GM12878 (cell line): Measurements from ENCODE around the gene RTN3. TPM values are rescaled to one million over a fixed set of nuclear protein-coding genes. Genes with fewer than 3 reads are reported as not detected.

Experiments
- ATAC-seq: fragments of 200-7000 bp; cut with Tn5 transposase; 3 replicates; pipeline ENCODE4 v1.9.1; 2020; ENCODE audit warnings: mild to moderate bottlenecking, moderate library complexity
- BruUV-seq: library from RNA; stranded (reverse); fragments of 400-500 nt; replicated peaks from 2 replicates; lab custom pipeline; 2021; lab: Mats Ljungman, UMichigan
- CTCF ChIA-PET: fragments of 300-600 bp; sonication (Branson Sonifier 250); formaldehyde crosslinking; extraction: SDS; loops from one replicate; lab custom pipeline; 2021; ENCODE audit warnings: inconsistent platforms; lab: Yijun Ruan, JAX
- POLR2A ChIA-PET: fragments of 350-600 bp; formaldehyde crosslinking; extraction: SDS; loops from one replicate; lab custom pipeline; 2021; ENCODE audit warnings: inconsistent platforms; lab: Charles Lee
- RAD21 ChIA-PET: fragments of 300-600 bp; sonication (Branson Sonifier 250); formaldehyde crosslinking; loops from one replicate; lab custom pipeline; 2023; ENCODE audit warnings: antibody characterized with exemption; ENCODE audit not compliant: unreplicated experiment; lab: Charles Lee
- SMC1A ChIA-PET: fragments of 300-600 bp; sonication (Branson Sonifier 250); formaldehyde crosslinking; loops from one replicate; lab custom pipeline; 2023; ENCODE audit not compliant: unreplicated experiment, uncharacterized antibody; lab: Charles Lee
- DNase-seq: peaks from one replicate; pipeline ENCODE4 v3.0.0-alpha.2; 2011; ENCODE audit warnings: low read depth, low spot score
- FAIRE-seq: peaks from 3 replicates; lab custom pipeline; 2011; peaks lifted over from hg19 to GRCh38; lab: Jason Lieb, UNC
- H2AFZ ChIP-seq: 2 replicates; pipeline ENCODE4 v1.6.0; 2011; ENCODE audit warnings: low read depth, low read length, control low read depth; ENCODE audit not compliant: control insufficient read depth
- H3K27ac ChIP-seq: 2 replicates; pipeline ENCODE4 v1.5.1; 2011; ENCODE audit warnings: control low read depth; ENCODE audit not compliant: control insufficient read depth, insufficient read depth
- H3K27me3 ChIP-seq, 2 experiments: replicated peaks in 1 of 2; 2 replicates each; pipeline versions ENCODE4 v1.6.0 to v1.6.1; 2011; ENCODE audit warnings: low read length in 1 of 2; ENCODE audit not compliant: control insufficient read depth in 2 of 2, insufficient read depth in 2 of 2
- H3K36me3 ChIP-seq, 2 experiments: 2 replicates each; pipeline ENCODE4 v1.5.1; 2011; ENCODE audit warnings: low read length in 1 of 2; ENCODE audit not compliant: control insufficient read depth in 2 of 2, insufficient read depth in 2 of 2
- H3K4me1 ChIP-seq: 2 replicates; pipeline ENCODE4 v1.6.1; 2011; ENCODE audit warnings: mild to moderate bottlenecking, low read length, moderate library complexity, mixed read lengths; ENCODE audit not compliant: control insufficient read depth, insufficient read depth
- H3K4me2 ChIP-seq: 2 replicates; pipeline ENCODE4 v1.6.0; 2011; ENCODE audit warnings: control low read depth; ENCODE audit not compliant: control insufficient read depth, insufficient read depth
- H3K4me3 ChIP-seq: fragments of 200-600 bp; sonication (generic); 2 replicates; pipeline ENCODE4 v1.5.1; 2016
- H3K79me2 ChIP-seq: 2 replicates; pipeline ENCODE4 v1.6.0; 2011; ENCODE audit warnings: low read length; ENCODE audit not compliant: control insufficient read depth, insufficient read depth
- H3K9ac ChIP-seq: 2 replicates; pipeline ENCODE4 v1.8.0; 2011; ENCODE audit warnings: low read length, control low read depth, mixed read lengths; ENCODE audit not compliant: control insufficient read depth, insufficient read depth
- H3K9me3 ChIP-seq: replicated peaks from 3 replicates; pipeline ENCODE4 v1.5.1; 2011; ENCODE audit warnings: mild to moderate bottlenecking, low read length; ENCODE audit not compliant: control insufficient read depth, insufficient read depth
- H4K20me1 ChIP-seq: 2 replicates; pipeline ENCODE4 v1.6.0; 2011; ENCODE audit not compliant: control insufficient read depth, insufficient read depth
- CBX3 ChIP-seq: fragments of 200-600 bp; sonication (generic); IDR thresholded peaks from 2 replicates; pipeline ENCODE4 v1.6.1; 2016; ENCODE audit warnings: low read depth, borderline replicate concordance
- CREM ChIP-seq: IDR thresholded peaks from 2 replicates; pipeline ENCODE4 v1.6.1; 2014; ENCODE audit warnings: antibody characterized with exemption, low read depth
- NFXL1 ChIP-seq: fragments of 450-650 bp; IDR thresholded peaks from 2 replicates; pipeline ENCODE4 v1.6.1; 2017; ENCODE audit warnings: antibody characterized with exemption, mild to moderate bottlenecking, borderline replicate concordance
- NFYB ChIP-seq: IDR thresholded peaks from 2 replicates; pipeline ENCODE4 v1.6.1; 2011; ENCODE audit warnings: low read depth, mild to moderate bottlenecking, low read length, improper control_type of control experiment, moderate library complexity; ENCODE audit not compliant: insufficient read depth
- SREBF1 ChIP-seq: IDR thresholded peaks from 2 replicates; pipeline ENCODE4 v1.6.1; 2012; ENCODE audit warnings: mild to moderate bottlenecking, low read length
- ZSCAN29 ChIP-seq: fragments of 450-650 bp; IDR thresholded peaks from 2 replicates; pipeline ENCODE4 v1.6.1; 2017; ENCODE audit warnings: mild to moderate bottlenecking, moderate library complexity
- WGBS: methylation state at CpG from one replicate; pipeline ENCODE4 v1.1.6; 2016; ENCODE audit warnings: low lambda C conversion rate; ENCODE audit not compliant: insufficient replicate concordance, insufficient coverage; ENCODE audit errors: missing lambda C conversion rate; 5-methylcytosine and 5-hydroxymethylcytosine counted together
- in situ Hi-C: fragments of 300-500 bp; cut with MboI; formaldehyde crosslinking; loops from 9 replicates; pipeline ENCODE4 v1.14.3; 2018; ENCODE audit warnings: mixed read lengths
- intact Hi-C: fragments of 100-400 bp; cut with micrococcal nuclease; formaldehyde crosslinking; loops from one replicate; pipeline ENCODE4 v1.14.2; 2022; ENCODE audit not compliant: unreplicated experiment
- polyA plus RNA-seq, 11 experiments: library from polyadenylated mRNA; depleted of rRNA in 4 of 11; unstranded in 6 of 11; stranded (reverse) in 5 of 11; fragments of >200 nt; fragmentation: Nextera tagmentation in 4 of 11; fragmentation: Illumina TruSeq in 1 of 11; extraction: Ambion mirVana in 4 of 11; extraction: Trizol in 1 of 11; gene quantifications; 1 replicate in 1 of 11; 2 replicates in 10 of 11; pipeline versions ENCODE4 v1.2.1 to v1.2.3, GENCODE V29; 2011 to 2016; ENCODE audit warnings: inconsistent platforms in 2 of 11, missing spikeins in 2 of 11, low read depth in 1 of 11
- total RNA-seq, 4 experiments: library from RNA; depleted of rRNA in 3 of 4; stranded (reverse); fragments of >200 nt in 3 of 4; fragmentation: Illumina TruSeq in 1 of 4; extraction: Trizol in 1 of 4; gene quantifications; 2 replicates each; pipeline versions ENCODE4 v1.2.1 to v1.2.3, GENCODE V29; 2013 to 2021
- TF ChIP-seq, protein P1 (sequence below): fragments of 450-650 bp; IDR thresholded peaks from 2 replicates; pipeline ENCODE4 v1.6.1; 2016; ENCODE audit warnings: mild to moderate bottlenecking, moderate library complexity, borderline replicate concordance
- TF ChIP-seq, protein P2 (sequence below): fragments of 450-650 bp; IDR thresholded peaks from 2 replicates; pipeline ENCODE4 v1.6.1; 2017; ENCODE audit warnings: mild to moderate bottlenecking
- TF ChIP-seq, protein P3 (sequence below): IDR thresholded peaks from 2 replicates; pipeline ENCODE4 v1.6.1; 2011; ENCODE audit warnings: borderline replicate concordance, low read depth, mild to moderate bottlenecking, moderate library complexity, mixed read lengths, low read length; ENCODE audit not compliant: insufficient read depth; ENCODE audit errors: extremely low read length
- TF ChIP-seq, protein P4 (sequence below): IDR thresholded peaks from 2 replicates; pipeline ENCODE4 v1.6.1; 2012; ENCODE audit warnings: mild to moderate bottlenecking, low read depth, low read length
- TF ChIP-seq, protein P5 (sequence below): fragments of 450-650 bp; IDR thresholded peaks from 2 replicates; pipeline ENCODE4 v1.6.1; 2016; ENCODE audit warnings: mild to moderate bottlenecking

Gene RTN3
- total and polyA plus RNA-seq, 10 of the 15 experiments (the other 5 are each of a cell fraction or from before 2014, with no cell fraction given) = 22.9 to 64.2 (median 47.0) TPM

DNA sequence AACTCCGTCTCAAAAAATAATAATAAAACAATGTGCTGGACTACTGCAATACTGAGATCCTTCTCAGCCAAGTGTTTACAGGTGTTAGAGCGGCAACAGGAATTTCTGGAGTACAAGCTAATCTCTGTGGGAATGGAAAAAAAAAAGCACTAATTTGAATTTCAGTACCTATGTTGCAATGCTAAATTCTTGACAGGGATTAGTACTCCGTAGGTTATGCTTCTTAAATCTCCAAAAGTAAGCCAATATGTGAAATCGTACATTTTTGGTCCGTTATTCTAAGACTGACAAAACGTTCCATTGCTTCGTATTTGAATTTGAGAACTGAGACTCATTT, 11.2 kb upstream of the RTN3 start:
- Histone ChIP-seq H3K36me3 (no peaks in the 10 kb centered on the region), H3K9me3 (no peaks in the 10 kb centered on the region), H3K27me3 (no peaks in the 10 kb centered on the region), H3K4me1 (peaks cover 10% of the 10 kb centered on the region), H3K27ac (peak overlapping the region; percentile 81), H3K4me2 (peak overlapping the region; percentile 83), H4K20me1 (no peaks in the 10 kb centered on the region), H3K4me3 (peak overlapping the region; percentile 89; the same call in 1 of the 2 replicates), H2AFZ (peak overlapping the region; percentile 96), H3K79me2 (peaks cover 58% of the 10 kb centered on the region), H3K9ac (peak overlapping the region; percentile 82)
- CTCF ChIA-PET = interaction anchor here (0.6 to 6.2 kb wide), 7 partner anchors 9 to 275 kb away, joined by 3 to 70 read pairs (median 4); partner anchors contain the start of gene RTN3
- in situ Hi-C loops = no loop called here
- POLR2A ChIA-PET = interaction anchor here (0.5 to 2.6 kb wide), 3 partner anchors 9 to 158 kb away, joined by 3 to 21 read pairs (median 6); partner anchors contain the start of gene RTN3
- TSS peak; percentile 77 for BruUV-seq
- DNase-seq (no peak), FAIRE-seq (no peak), ATAC-seq (no peak)
- intact Hi-C loops = loop anchor here (5.0 kb wide), 1 partner anchor 632 kb away; the partner anchor contains the start of gene CATSPERZ
- RAD21 ChIA-PET = interaction anchor here (1.1 to 2.3 kb wide), 5 partner anchors 12 to 69 kb away, joined by 3 to 20 read pairs (median 4); partner anchors contain the start of gene RTN3
- SMC1A ChIA-PET = interaction anchor here (1.0 to 3.5 kb wide), 4 partner anchors 19 to 71 kb away, joined by 3 to 21 read pairs (median 4); no protein-coding TSS in a partner anchor
- 7% methylated on average over 7 of the region's 7 CpGs for WGBS
- TF ChIP-seq NFXL1 (no peak), ZSCAN29 (no peak), CBX3 (no peak), SREBF1 (no peak), CREM (no peak), NFYB (no peak)
- TF ChIP-seq, protein P1, sequence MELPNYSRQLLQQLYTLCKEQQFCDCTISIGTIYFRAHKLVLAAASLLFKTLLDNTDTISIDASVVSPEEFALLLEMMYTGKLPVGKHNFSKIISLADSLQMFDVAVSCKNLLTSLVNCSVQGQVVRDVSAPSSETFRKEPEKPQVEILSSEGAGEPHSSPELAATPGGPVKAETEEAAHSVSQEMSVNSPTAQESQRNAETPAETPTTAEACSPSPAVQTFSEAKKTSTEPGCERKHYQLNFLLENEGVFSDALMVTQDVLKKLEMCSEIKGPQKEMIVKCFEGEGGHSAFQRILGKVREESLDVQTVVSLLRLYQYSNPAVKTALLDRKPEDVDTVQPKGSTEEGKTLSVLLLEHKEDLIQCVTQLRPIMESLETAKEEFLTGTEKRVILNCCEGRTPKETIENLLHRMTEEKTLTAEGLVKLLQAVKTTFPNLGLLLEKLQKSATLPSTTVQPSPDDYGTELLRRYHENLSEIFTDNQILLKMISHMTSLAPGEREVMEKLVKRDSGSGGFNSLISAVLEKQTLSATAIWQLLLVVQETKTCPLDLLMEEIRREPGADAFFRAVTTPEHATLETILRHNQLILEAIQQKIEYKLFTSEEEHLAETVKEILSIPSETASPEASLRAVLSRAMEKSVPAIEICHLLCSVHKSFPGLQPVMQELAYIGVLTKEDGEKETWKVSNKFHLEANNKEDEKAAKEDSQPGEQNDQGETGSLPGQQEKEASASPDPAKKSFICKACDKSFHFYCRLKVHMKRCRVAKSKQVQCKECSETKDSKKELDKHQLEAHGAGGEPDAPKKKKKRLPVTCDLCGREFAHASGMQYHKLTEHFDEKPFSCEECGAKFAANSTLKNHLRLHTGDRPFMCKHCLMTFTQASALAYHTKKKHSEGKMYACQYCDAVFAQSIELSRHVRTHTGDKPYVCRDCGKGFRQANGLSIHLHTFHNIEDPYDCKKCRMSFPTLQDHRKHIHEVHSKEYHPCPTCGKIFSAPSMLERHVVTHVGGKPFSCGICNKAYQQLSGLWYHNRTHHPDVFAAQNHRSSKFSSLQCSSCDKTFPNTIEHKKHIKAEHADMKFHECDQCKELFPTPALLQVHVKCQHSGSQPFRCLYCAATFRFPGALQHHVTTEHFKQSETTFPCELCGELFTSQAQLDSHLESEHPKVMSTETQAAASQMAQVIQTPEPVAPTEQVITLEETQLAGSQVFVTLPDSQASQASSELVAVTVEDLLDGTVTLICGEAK = no peak
- TF ChIP-seq, protein P2, sequence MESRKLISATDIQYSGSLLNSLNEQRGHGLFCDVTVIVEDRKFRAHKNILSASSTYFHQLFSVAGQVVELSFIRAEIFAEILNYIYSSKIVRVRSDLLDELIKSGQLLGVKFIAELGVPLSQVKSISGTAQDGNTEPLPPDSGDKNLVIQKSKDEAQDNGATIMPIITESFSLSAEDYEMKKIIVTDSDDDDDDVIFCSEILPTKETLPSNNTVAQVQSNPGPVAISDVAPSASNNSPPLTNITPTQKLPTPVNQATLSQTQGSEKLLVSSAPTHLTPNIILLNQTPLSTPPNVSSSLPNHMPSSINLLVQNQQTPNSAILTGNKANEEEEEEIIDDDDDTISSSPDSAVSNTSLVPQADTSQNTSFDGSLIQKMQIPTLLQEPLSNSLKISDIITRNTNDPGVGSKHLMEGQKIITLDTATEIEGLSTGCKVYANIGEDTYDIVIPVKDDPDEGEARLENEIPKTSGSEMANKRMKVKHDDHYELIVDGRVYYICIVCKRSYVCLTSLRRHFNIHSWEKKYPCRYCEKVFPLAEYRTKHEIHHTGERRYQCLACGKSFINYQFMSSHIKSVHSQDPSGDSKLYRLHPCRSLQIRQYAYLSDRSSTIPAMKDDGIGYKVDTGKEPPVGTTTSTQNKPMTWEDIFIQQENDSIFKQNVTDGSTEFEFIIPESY = no peak
- TF ChIP-seq, protein P3, sequence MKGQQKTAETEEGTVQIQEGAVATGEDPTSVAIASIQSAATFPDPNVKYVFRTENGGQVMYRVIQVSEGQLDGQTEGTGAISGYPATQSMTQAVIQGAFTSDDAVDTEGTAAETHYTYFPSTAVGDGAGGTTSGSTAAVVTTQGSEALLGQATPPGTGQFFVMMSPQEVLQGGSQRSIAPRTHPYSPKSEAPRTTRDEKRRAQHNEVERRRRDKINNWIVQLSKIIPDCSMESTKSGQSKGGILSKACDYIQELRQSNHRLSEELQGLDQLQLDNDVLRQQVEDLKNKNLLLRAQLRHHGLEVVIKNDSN = no peak
- TF ChIP-seq, protein P4, sequence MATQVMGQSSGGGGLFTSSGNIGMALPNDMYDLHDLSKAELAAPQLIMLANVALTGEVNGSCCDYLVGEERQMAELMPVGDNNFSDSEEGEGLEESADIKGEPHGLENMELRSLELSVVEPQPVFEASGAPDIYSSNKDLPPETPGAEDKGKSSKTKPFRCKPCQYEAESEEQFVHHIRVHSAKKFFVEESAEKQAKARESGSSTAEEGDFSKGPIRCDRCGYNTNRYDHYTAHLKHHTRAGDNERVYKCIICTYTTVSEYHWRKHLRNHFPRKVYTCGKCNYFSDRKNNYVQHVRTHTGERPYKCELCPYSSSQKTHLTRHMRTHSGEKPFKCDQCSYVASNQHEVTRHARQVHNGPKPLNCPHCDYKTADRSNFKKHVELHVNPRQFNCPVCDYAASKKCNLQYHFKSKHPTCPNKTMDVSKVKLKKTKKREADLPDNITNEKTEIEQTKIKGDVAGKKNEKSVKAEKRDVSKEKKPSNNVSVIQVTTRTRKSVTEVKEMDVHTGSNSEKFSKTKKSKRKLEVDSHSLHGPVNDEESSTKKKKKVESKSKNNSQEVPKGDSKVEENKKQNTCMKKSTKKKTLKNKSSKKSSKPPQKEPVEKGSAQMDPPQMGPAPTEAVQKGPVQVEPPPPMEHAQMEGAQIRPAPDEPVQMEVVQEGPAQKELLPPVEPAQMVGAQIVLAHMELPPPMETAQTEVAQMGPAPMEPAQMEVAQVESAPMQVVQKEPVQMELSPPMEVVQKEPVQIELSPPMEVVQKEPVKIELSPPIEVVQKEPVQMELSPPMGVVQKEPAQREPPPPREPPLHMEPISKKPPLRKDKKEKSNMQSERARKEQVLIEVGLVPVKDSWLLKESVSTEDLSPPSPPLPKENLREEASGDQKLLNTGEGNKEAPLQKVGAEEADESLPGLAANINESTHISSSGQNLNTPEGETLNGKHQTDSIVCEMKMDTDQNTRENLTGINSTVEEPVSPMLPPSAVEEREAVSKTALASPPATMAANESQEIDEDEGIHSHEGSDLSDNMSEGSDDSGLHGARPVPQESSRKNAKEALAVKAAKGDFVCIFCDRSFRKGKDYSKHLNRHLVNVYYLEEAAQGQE = no peak
- TF ChIP-seq, protein P5, sequence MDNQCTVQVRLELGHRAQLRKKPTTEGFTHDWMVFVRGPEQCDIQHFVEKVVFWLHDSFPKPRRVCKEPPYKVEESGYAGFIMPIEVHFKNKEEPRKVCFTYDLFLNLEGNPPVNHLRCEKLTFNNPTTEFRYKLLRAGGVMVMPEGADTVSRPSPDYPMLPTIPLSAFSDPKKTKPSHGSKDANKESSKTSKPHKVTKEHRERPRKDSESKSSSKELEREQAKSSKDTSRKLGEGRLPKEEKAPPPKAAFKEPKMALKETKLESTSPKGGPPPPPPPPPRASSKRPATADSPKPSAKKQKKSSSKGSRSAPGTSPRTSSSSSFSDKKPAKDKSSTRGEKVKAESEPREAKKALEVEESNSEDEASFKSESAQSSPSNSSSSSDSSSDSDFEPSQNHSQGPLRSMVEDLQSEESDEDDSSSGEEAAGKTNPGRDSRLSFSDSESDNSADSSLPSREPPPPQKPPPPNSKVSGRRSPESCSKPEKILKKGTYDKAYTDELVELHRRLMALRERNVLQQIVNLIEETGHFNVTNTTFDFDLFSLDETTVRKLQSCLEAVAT = no peak
